ENCODE data around the gene TSHR. TPM values are rescaled to one million over a fixed set of nuclear protein-coding genes. Genes with fewer than 3 reads are reported as not detected.

TSHR gene
- total and polyA plus RNA-seq, 2 of the 4 experiments (the other 2 are of a cell fraction), result not detected

DNA sequence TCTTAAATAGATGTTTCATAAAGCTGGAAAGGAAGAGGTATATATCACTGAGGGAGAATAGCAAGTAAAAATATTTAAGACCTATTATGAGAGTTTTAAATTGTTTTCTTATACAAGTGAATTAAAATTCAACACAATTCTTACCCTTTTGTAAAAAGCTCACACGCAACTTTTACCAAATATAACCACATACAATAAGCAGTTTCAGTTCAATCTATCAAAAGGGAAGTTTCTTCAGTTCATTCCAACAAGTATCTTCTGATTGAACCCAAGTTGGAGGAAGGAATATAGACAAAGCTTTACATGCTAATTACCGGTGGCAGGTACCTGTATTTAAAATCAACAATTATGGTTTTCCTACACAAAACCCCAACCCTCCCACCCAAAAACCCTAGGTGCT is 224.2 kb downstream of the TSHR start:
- Histone ChIP-seq H3K4me3 (ENCODE audit: insufficient read depth, low read depth, low read length) (no peak overlapping the region), H2BK15ac (ENCODE audit: low read depth, low read length) (no peak overlapping the region), H3K4me2 (ENCODE audit: low read depth, low read length) (no peak overlapping the region), H3K79me1 (ENCODE audit: low read depth in 1 of 2, low read length in 2 of 2) (peaks cover 0 to 7% of the 10 kb centered on the region in 2 experiments; a peak in 1 of 4 replicates), H3K4ac (ENCODE audit: low read depth, low read length) (no peak overlapping the region), H2BK20ac (ENCODE audit: low read depth, low read length) (no peak overlapping the region), H4K8ac (ENCODE audit: low read depth in 2 of 2, low read length in 2 of 2) (no peak overlapping the region), H4K5ac (ENCODE audit: low read depth, low read length) (no peak overlapping the region), H2AFZ (replicated peaks; ENCODE audit: low read length, poor library complexity) (no peak overlapping the region), H2BK120ac (ENCODE audit: low read depth, low read length) (no peak overlapping the region), H3K9me1 (ENCODE audit: insufficient read depth, low read length) (no peaks in the 10 kb centered on the region), H2AK5ac (ENCODE audit: low read depth, low read length) (no peak overlapping the region), H3K18ac (ENCODE audit: low read depth, low read length) (no peak overlapping the region), H3K36me3 (ENCODE audit: control insufficient read depth, insufficient read depth, low read length) (peaks cover 4% of the 10 kb centered on the region), H3K4me1 (ENCODE audit: control insufficient read depth, insufficient read depth, low read length) (peaks cover 3% of the 10 kb centered on the region; the same call in 1 of the 2 replicates), H4K91ac (ENCODE audit: insufficient read depth, low read depth, low read length) (no peak overlapping the region), H3K27ac (ENCODE audit: insufficient read depth, low read length) (no peak overlapping the region), H3K27me3 (ENCODE audit: control insufficient read depth, insufficient read depth, low read length) (no peaks in the 10 kb centered on the region), H3K9ac (ENCODE audit: low read depth, low read length) (no peak overlapping the region), H3K56ac (ENCODE audit: extremely low read depth, insufficient read depth, low read length) (no peak overlapping the region), H4K20me1 (ENCODE audit: insufficient read depth, low read length) (no peaks in the 10 kb centered on the region), H2BK5ac (ENCODE audit: low read depth, low read length, poor library complexity, severe bottlenecking) (no peak overlapping the region), H3K14ac (replicated peaks; ENCODE audit: low read depth, low read length) (no peak overlapping the region), H3K9me3 (ENCODE audit: control insufficient read depth, insufficient read depth, low read length) (no peaks in the 10 kb centered on the region), H3K23ac (ENCODE audit: low read depth, low read length) (no peak overlapping the region), H2AK9ac (replicated peaks; ENCODE audit: low read depth, low read length, poor library complexity) (no peak overlapping the region)
- no peak for DNase-seq
- dilution Hi-C loops (cut with HindIII; ENCODE audit: low sequenced_read_pairs, unreplicated experiment), result no loop called here
- TF ChIP-seq BHLHE40 (IDR thresholded peaks at IDR 0.05; ENCODE audit: low read depth, low read length) (no peak), RCOR1 (IDR thresholded peaks at IDR 0.05; ENCODE audit: insufficient replicate concordance, low read length) (no peak), RAD21 (IDR thresholded peaks at IDR 0.05; ENCODE audit: low read length) (no peak), NFE2L2 (IDR thresholded peaks at IDR 0.05; ENCODE audit: low read depth, low read length) (no peak), CEBPB (IDR thresholded peaks at IDR 0.05; ENCODE audit: low read depth, low read length) (no peak), FOS (IDR thresholded peaks at IDR 0.05; ENCODE audit: low read depth, low read length) (no peak), MAZ (IDR thresholded peaks at IDR 0.05; ENCODE audit: borderline replicate concordance, low read depth, low read length) (no peak), POLR2A (IDR thresholded peaks at IDR 0.05; ENCODE audit: low read depth, low read length) (no peak), CHD1 (IDR thresholded peaks at IDR 0.05; ENCODE audit: low read depth, low read length) (no peak), MXI1 (IDR thresholded peaks at IDR 0.05; ENCODE audit: borderline replicate concordance, low read depth, low read length) (no peak), MAFK (IDR thresholded peaks at IDR 0.05; ENCODE audit: low read depth, low read length) (no peak)
- TF ChIP-seq, protein P1, sequence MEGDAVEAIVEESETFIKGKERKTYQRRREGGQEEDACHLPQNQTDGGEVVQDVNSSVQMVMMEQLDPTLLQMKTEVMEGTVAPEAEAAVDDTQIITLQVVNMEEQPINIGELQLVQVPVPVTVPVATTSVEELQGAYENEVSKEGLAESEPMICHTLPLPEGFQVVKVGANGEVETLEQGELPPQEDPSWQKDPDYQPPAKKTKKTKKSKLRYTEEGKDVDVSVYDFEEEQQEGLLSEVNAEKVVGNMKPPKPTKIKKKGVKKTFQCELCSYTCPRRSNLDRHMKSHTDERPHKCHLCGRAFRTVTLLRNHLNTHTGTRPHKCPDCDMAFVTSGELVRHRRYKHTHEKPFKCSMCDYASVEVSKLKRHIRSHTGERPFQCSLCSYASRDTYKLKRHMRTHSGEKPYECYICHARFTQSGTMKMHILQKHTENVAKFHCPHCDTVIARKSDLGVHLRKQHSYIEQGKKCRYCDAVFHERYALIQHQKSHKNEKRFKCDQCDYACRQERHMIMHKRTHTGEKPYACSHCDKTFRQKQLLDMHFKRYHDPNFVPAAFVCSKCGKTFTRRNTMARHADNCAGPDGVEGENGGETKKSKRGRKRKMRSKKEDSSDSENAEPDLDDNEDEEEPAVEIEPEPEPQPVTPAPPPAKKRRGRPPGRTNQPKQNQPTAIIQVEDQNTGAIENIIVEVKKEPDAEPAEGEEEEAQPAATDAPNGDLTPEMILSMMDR (conservative IDR thresholded peaks at IDR 0.05; ENCODE audit: low read depth, low read length), result no peak
- TF ChIP-seq, protein P2, sequence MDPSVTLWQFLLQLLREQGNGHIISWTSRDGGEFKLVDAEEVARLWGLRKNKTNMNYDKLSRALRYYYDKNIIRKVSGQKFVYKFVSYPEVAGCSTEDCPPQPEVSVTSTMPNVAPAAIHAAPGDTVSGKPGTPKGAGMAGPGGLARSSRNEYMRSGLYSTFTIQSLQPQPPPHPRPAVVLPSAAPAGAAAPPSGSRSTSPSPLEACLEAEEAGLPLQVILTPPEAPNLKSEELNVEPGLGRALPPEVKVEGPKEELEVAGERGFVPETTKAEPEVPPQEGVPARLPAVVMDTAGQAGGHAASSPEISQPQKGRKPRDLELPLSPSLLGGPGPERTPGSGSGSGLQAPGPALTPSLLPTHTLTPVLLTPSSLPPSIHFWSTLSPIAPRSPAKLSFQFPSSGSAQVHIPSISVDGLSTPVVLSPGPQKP (IDR thresholded peaks at IDR 0.05; ENCODE audit: borderline replicate concordance, low read depth, low read length), result no peak
- TF ChIP-seq, protein P3, sequence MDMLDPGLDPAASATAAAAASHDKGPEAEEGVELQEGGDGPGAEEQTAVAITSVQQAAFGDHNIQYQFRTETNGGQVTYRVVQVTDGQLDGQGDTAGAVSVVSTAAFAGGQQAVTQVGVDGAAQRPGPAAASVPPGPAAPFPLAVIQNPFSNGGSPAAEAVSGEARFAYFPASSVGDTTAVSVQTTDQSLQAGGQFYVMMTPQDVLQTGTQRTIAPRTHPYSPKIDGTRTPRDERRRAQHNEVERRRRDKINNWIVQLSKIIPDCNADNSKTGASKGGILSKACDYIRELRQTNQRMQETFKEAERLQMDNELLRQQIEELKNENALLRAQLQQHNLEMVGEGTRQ (IDR thresholded peaks at IDR 0.05; ENCODE audit: low read depth, low read length), result no peak
- WGBS, 2 experiments (ENCODE audit: extremely low coverage in 2 of 2, insufficient read length in 1 of 2), result 100% methylated on average over 1 of the region's 2 CpGs; no CpG with 5 or more reads in 1 of the 2 experiments
- POLR2A ChIA-PET (ENCODE audit: unreplicated experiment), result no interaction called here
- intact Hi-C loops (cut with micrococcal nuclease), result no loop called here
- in situ Hi-C loops (cut with MboI; ENCODE audit: low sequenced_read_pairs), result no loop called here
- BruUV-seq (replicated peaks), result no TSS peak
- ATAC-seq (ENCODE audit: low read depth), result no peak
- CTCF ChIA-PET, result no interaction called here
